IMR-90 (cell line): Measurements from ENCODE around the gene CAAP1. TPM values are rescaled to one million over a fixed set of nuclear protein-coding genes. Genes with fewer than 3 reads are reported as not detected.

Experiments used
- ATAC-seq: fragments of 200-7000 bp; cut with Tn5 transposase; 2 replicates; pipeline ENCODE4 v1.9.1; 2020; ENCODE audit warnings: low read depth, mild to moderate bottlenecking, moderate library complexity
- BruUV-seq: library from RNA; stranded (reverse); fragments of 400-500 nt; replicated peaks from 2 replicates; lab custom pipeline; 2021; lab: Mats Ljungman, UMichigan
- CTCF ChIA-PET: fragments of 300-600 bp; formaldehyde crosslinking; extraction: SDS; loops from one replicate; lab custom pipeline; 2021; ENCODE audit warnings: antibody characterized with exemption; lab: Yijun Ruan, JAX
- POLR2A ChIA-PET: fragments of 300-600 bp; sonication (Branson Sonifier 250); formaldehyde crosslinking; loops from one replicate; lab custom pipeline; 2022; ENCODE audit warnings: antibody characterized with exemption; ENCODE audit not compliant: unreplicated experiment; lab: Charles Lee
- DNase-seq: peaks from one replicate; pipeline ENCODE4 v3.0.0; 2013
- H2AFZ ChIP-seq: replicated peaks from 2 replicates; pipeline ENCODE3; 2013; ENCODE audit warnings: low read length, mild to moderate bottlenecking; ENCODE audit not compliant: poor library complexity
- H2AK5ac ChIP-seq: 2 replicates; pipeline ENCODE4 v1.6.1; 2013; ENCODE audit warnings: low read depth, low read length, inconsistent platforms
- H2AK9ac ChIP-seq: replicated peaks from 2 replicates; pipeline ENCODE3; 2013; ENCODE audit warnings: mild to moderate bottlenecking, low read depth, low read length, moderate library complexity; ENCODE audit not compliant: poor library complexity
- H2BK120ac ChIP-seq: 2 replicates; pipeline ENCODE4 v1.6.1; 2013; ENCODE audit warnings: low read depth, low read length, inconsistent platforms
- H2BK15ac ChIP-seq: 3 replicates; pipeline ENCODE4 v1.6.1; 2013; ENCODE audit warnings: low read depth, low read length, inconsistent platforms
- H2BK20ac ChIP-seq: 2 replicates; pipeline ENCODE4 v1.6.1; 2013; ENCODE audit warnings: low read depth, mild to moderate bottlenecking, inconsistent platforms, low read length, moderate library complexity
- H2BK5ac ChIP-seq: 2 replicates; pipeline ENCODE4 v1.6.1; 2013; ENCODE audit warnings: mild to moderate bottlenecking, low read depth, low read length, inconsistent platforms; ENCODE audit not compliant: poor library complexity, severe bottlenecking
- H3K14ac ChIP-seq: replicated peaks from 2 replicates; pipeline ENCODE4 v1.6.1; 2013; ENCODE audit warnings: low read depth, low read length, inconsistent platforms
- H3K18ac ChIP-seq: 2 replicates; pipeline ENCODE4 v1.6.1; 2013; ENCODE audit warnings: low read depth, low read length, control low read depth
- H3K23ac ChIP-seq: 2 replicates; pipeline ENCODE4 v1.6.1; 2013; ENCODE audit warnings: low read depth, low read length, inconsistent platforms
- H3K27ac ChIP-seq: 2 replicates; pipeline ENCODE4 v1.5.1; 2013; ENCODE audit warnings: mild to moderate bottlenecking, control low read depth, low read length; ENCODE audit not compliant: insufficient read depth
- H3K27me3 ChIP-seq: 2 replicates; pipeline ENCODE4 v1.6.1; 2013; ENCODE audit warnings: low read length; ENCODE audit not compliant: control insufficient read depth, insufficient read depth
- H3K36me3 ChIP-seq: 2 replicates; pipeline ENCODE4 v1.6.1; 2013; ENCODE audit warnings: low read length, mixed read lengths; ENCODE audit not compliant: control insufficient read depth, insufficient read depth
- H3K4ac ChIP-seq: 2 replicates; pipeline ENCODE4 v1.6.1; 2013; ENCODE audit warnings: low read depth, low read length, inconsistent platforms
- H3K4me1 ChIP-seq: 2 replicates; pipeline ENCODE4 v1.6.1; 2013; ENCODE audit warnings: low read length, mixed read lengths; ENCODE audit not compliant: control insufficient read depth, insufficient read depth
- H3K4me2 ChIP-seq: 2 replicates; pipeline ENCODE4 v1.6.1; 2013; ENCODE audit warnings: low read depth, mild to moderate bottlenecking, control low read depth, low read length, moderate library complexity
- H3K4me3 ChIP-seq: 2 replicates; pipeline ENCODE4 v1.5.1; 2013; ENCODE audit warnings: low read depth, mild to moderate bottlenecking, control low read depth, low read length, moderate library complexity; ENCODE audit not compliant: insufficient read depth
- H3K56ac ChIP-seq: 2 replicates; pipeline ENCODE4 v1.6.1; 2013; ENCODE audit warnings: low read length, inconsistent platforms; ENCODE audit not compliant: insufficient read depth; ENCODE audit errors: extremely low read depth
- H3K79me1 ChIP-seq, 2 experiments: 2 replicates each; pipeline ENCODE4 v1.6.1; 2013; ENCODE audit warnings: low read length in 2 of 2, inconsistent platforms in 1 of 2, low read depth in 1 of 2
- H3K9ac ChIP-seq: 2 replicates; pipeline ENCODE4 v1.6.1; 2013; ENCODE audit warnings: low read depth, low read length, control low read depth
- H3K9me1 ChIP-seq: 2 replicates; pipeline ENCODE4 v1.6.1; 2013; ENCODE audit warnings: low read length, inconsistent platforms; ENCODE audit not compliant: insufficient read depth
- H3K9me3 ChIP-seq: 2 replicates; pipeline ENCODE4 v1.6.1; 2013; ENCODE audit warnings: low read length; ENCODE audit not compliant: control insufficient read depth, insufficient read depth
- H4K20me1 ChIP-seq: 2 replicates; pipeline ENCODE4 v1.6.1; 2013; ENCODE audit warnings: low read length, inconsistent platforms; ENCODE audit not compliant: insufficient read depth
- H4K5ac ChIP-seq: 2 replicates; pipeline ENCODE4 v1.6.1; 2013; ENCODE audit warnings: mild to moderate bottlenecking, low read depth, low read length, control low read depth
- H4K8ac ChIP-seq, 2 experiments: 2 replicates each; pipeline ENCODE4 v1.6.1; 2013; ENCODE audit warnings: low read depth in 2 of 2, low read length in 2 of 2, control low read depth in 1 of 2, inconsistent platforms in 1 of 2
- H4K91ac ChIP-seq: 2 replicates; pipeline ENCODE4 v1.6.1; 2013; ENCODE audit warnings: low read depth, low read length, inconsistent platforms; ENCODE audit not compliant: insufficient read depth
- BHLHE40 ChIP-seq: fragments of 150-350 bp; IDR thresholded peaks from 2 replicates; pipeline ENCODE4 v1.6.1; 2016; ENCODE audit warnings: mild to moderate bottlenecking, low read depth, low read length
- CEBPB ChIP-seq: IDR thresholded peaks from 2 replicates; pipeline ENCODE4 v1.6.1; 2012; ENCODE audit warnings: low read depth, low read length, improper control_type of control experiment
- CHD1 ChIP-seq: IDR thresholded peaks from 2 replicates; pipeline ENCODE4 v1.6.1; 2012; ENCODE audit warnings: low read depth, low read length, improper control_type of control experiment
- FOS ChIP-seq: fragments of 150-350 bp; IDR thresholded peaks from 2 replicates; pipeline ENCODE4 v1.6.1; 2016; ENCODE audit warnings: low read depth, low read length
- MAFK ChIP-seq: IDR thresholded peaks from 2 replicates; pipeline ENCODE4 v1.6.1; 2012; ENCODE audit warnings: low read depth, low read length, improper control_type of control experiment
- MXI1 ChIP-seq: IDR thresholded peaks from 2 replicates; pipeline ENCODE4 v1.6.1; 2012; ENCODE audit warnings: low read depth, mild to moderate bottlenecking, low read length, moderate library complexity, borderline replicate concordance
- NFE2L2 ChIP-seq: fragments of 150-350 bp; IDR thresholded peaks from 2 replicates; pipeline ENCODE4 v1.6.1; 2016; ENCODE audit warnings: low read depth, mild to moderate bottlenecking, low read length
- RAD21 ChIP-seq: IDR thresholded peaks from 2 replicates; pipeline ENCODE4 v1.6.1; 2012; ENCODE audit warnings: low read length, improper control_type of control experiment
- RCOR1 ChIP-seq: IDR thresholded peaks from 2 replicates; pipeline ENCODE4 v1.6.1; 2012; ENCODE audit warnings: mild to moderate bottlenecking, low read length, improper control_type of control experiment; ENCODE audit not compliant: insufficient replicate concordance
- RFX5 ChIP-seq: IDR thresholded peaks from 2 replicates; pipeline ENCODE4 v1.8.0; 2012; ENCODE audit warnings: low read depth, mild to moderate bottlenecking, low read length, moderate library complexity
- WGBS, 2 experiments: methylation state at CpG; one replicate each; pipeline versions ENCODE4 v1.1.5 to v1.1.7; 2013; ENCODE audit warnings: missing lambda C conversion rate in 2 of 2; ENCODE audit not compliant: insufficient read length in 1 of 2; ENCODE audit errors: extremely low coverage in 2 of 2; 5-methylcytosine and 5-hydroxymethylcytosine counted together
- dilution Hi-C: fragments of 300-500 bp; cut with HindIII; formaldehyde crosslinking; loops from one replicate; pipeline ENCODE4 v1.14.3; 2018; ENCODE audit warnings: low sequenced_read_pairs; ENCODE audit not compliant: unreplicated experiment
- in situ Hi-C: fragments of 300-500 bp; cut with MboI; formaldehyde crosslinking; loops from 3 replicates; pipeline ENCODE4 v1.14.3; 2019; ENCODE audit warnings: low sequenced_read_pairs, inconsistent platforms, mixed read lengths
- intact Hi-C: fragments of 100-400 bp; cut with micrococcal nuclease; formaldehyde crosslinking; loops from 2 replicates; pipeline ENCODE4 v1.10.0; 2022
- polyA plus RNA-seq, 3 experiments: library from polyadenylated mRNA; depleted of rRNA; stranded (reverse); fragments of >200 nt; gene quantifications; 2 replicates each; pipeline ENCODE4 v1.2.3, GENCODE V29; 2012; ENCODE audit warnings: low replicate concordance in 1 of 3
- total RNA-seq: library from RNA; depleted of rRNA; stranded (reverse); fragments of >200 nt; gene quantifications from 2 replicates; pipeline ENCODE4 v1.2.3, GENCODE V29; 2012
- TF ChIP-seq, protein P1 (sequence below): conservative IDR thresholded peaks from 2 replicates; pipeline ENCODE4 v1.5.1; 2012; ENCODE audit warnings: mild to moderate bottlenecking, low read depth, low read length, improper control_type of control experiment
- TF ChIP-seq, protein P2 (sequence below): fragments of 150-350 bp; IDR thresholded peaks from 2 replicates; pipeline ENCODE4 v1.6.1; 2017; ENCODE audit warnings: mild to moderate bottlenecking, antibody characterized with exemption, low read length, low read depth

Gene CAAP1
- total and polyA plus RNA-seq, 2 of the 4 experiments (the other 2 are of a cell fraction) = 6.1 to 9.0 TPM

DNA sequence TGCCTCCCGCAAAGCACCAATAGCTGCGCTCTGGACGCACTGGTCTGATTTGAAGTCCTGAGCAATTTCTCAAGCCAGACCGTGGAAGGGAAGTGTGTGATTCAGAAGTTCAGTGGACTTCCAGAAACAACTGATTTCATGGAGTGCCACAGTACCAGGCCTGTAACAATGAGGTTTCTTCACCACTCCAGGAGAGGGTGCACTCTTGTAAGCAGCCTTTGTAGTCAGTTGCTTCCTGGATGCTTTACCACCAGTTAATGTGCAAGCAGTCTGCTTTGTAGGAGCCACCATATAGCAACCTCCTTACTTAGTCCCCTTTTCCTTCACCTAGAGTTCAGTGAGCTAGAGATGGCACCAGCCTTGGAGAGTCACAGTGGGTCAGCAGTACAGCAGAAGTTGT is 12.3 kb downstream of the CAAP1 start:
- Histone ChIP-seq H3K9me1 (no peaks in the 10 kb centered on the region), H3K27ac (no peak overlapping the region), H2AK5ac (no peak overlapping the region), H2BK120ac (no peak overlapping the region), H3K4ac (no peak overlapping the region), H4K20me1 (no peaks in the 10 kb centered on the region), H3K14ac (no peak overlapping the region), H3K27me3 (no peaks in the 10 kb centered on the region), H3K4me1 (no peaks in the 10 kb centered on the region), H3K9me3 (peaks cover 2% of the 10 kb centered on the region; the same call in 1 of the 2 replicates), H3K79me1 (no peaks in the 10 kb centered on the region; a peak in 1 of 4 replicates), H2AK9ac (no peak overlapping the region), H3K18ac (no peak overlapping the region), H2BK15ac (no peak overlapping the region), H2BK20ac (no peak overlapping the region), H2AFZ (no peak overlapping the region), H4K5ac (no peak overlapping the region), H3K9ac (no peak overlapping the region), H2BK5ac (no peak overlapping the region), H3K36me3 (peaks cover 17% of the 10 kb centered on the region), H4K8ac (no peak overlapping the region), H3K23ac (no peak overlapping the region), H4K91ac (no peak overlapping the region), H3K56ac (no peak overlapping the region), H3K4me3 (no peak overlapping the region), H3K4me2 (no peak overlapping the region)
- TF ChIP-seq FOS (no peak), RAD21 (no peak), NFE2L2 (no peak), MXI1 (no peak), RCOR1 (no peak), MAFK (no peak), BHLHE40 (no peak), CHD1 (no peak), RFX5 (no peak), CEBPB (no peak)
- TF ChIP-seq, protein P1, sequence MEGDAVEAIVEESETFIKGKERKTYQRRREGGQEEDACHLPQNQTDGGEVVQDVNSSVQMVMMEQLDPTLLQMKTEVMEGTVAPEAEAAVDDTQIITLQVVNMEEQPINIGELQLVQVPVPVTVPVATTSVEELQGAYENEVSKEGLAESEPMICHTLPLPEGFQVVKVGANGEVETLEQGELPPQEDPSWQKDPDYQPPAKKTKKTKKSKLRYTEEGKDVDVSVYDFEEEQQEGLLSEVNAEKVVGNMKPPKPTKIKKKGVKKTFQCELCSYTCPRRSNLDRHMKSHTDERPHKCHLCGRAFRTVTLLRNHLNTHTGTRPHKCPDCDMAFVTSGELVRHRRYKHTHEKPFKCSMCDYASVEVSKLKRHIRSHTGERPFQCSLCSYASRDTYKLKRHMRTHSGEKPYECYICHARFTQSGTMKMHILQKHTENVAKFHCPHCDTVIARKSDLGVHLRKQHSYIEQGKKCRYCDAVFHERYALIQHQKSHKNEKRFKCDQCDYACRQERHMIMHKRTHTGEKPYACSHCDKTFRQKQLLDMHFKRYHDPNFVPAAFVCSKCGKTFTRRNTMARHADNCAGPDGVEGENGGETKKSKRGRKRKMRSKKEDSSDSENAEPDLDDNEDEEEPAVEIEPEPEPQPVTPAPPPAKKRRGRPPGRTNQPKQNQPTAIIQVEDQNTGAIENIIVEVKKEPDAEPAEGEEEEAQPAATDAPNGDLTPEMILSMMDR = no peak
- TF ChIP-seq, protein P2, sequence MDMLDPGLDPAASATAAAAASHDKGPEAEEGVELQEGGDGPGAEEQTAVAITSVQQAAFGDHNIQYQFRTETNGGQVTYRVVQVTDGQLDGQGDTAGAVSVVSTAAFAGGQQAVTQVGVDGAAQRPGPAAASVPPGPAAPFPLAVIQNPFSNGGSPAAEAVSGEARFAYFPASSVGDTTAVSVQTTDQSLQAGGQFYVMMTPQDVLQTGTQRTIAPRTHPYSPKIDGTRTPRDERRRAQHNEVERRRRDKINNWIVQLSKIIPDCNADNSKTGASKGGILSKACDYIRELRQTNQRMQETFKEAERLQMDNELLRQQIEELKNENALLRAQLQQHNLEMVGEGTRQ = no peak
- DNase-seq (no peak), ATAC-seq (no peak)
- no TSS peak for BruUV-seq
- POLR2A ChIA-PET = no interaction called here
- CTCF ChIA-PET = no interaction called here
- dilution Hi-C loops = no loop called here
- WGBS, 2 experiments = 91% methylated on average over 1 of the region's 4 CpGs; no CpG with 5 or more reads in 1 of the 2 experiments
- intact Hi-C loops = no loop called here
- in situ Hi-C loops = no loop called here
